Gastroesophageal sphincter (tissue), 3 donors: ENCODE measurements around the gene SPOCK3.

Source experiments
- CTCF ChIP-seq, 4 experiments: fragments of 200-600 bp in 2 of 4; fragments of 450-650 bp in 2 of 4; sonication (generic) in 1 of 4; IDR thresholded peaks; one replicate each; pipeline ENCODE4 v1.5.1; 2017 to 2019; ENCODE audit warnings: antibody characterized with exemption in 4 of 4, mild to moderate bottlenecking in 2 of 4, moderate library complexity in 2 of 4
- EP300 ChIP-seq: sonication (generic); formaldehyde crosslinking; IDR thresholded peaks from one replicate; pipeline ENCODE4 v1.6.1; 2017; ENCODE audit warnings: antibody characterized with exemption, mild to moderate bottlenecking
- POLR2AphosphoS5 ChIP-seq: sonication (generic); formaldehyde crosslinking; IDR thresholded peaks from one replicate; pipeline ENCODE4 v1.6.1; 2017; ENCODE audit warnings: antibody characterized with exemption

GRCh38 chr4:167031534-167032156 is 202.6 kb downstream of the SPOCK3 start:
- TF ChIP-seq CTCF (IDR thresholded peaks at IDR 0.05) (no peak), POLR2AphosphoS5 (no peak), EP300 (no peak)
